A549 (cell line): ENCODE measurements around the gene GPRC5A. TPM values are rescaled to one million over a fixed set of nuclear protein-coding genes. Genes with fewer than 3 reads are reported as not detected.

ENCODE experiments used
- ATAC-seq, 2 experiments: fragments of 200-7000 bp in 1 of 2; fragments of >200 bp in 1 of 2; cut with Nextera tagmentation in 1 of 2; cut with Tn5 transposase in 1 of 2; 3 replicates each; pipeline versions ENCODE4 v1.8.0 to v1.9.1; 2018 to 2020; ENCODE audit warnings: mild to moderate bottlenecking in 1 of 2, moderate library complexity in 1 of 2
- CTCF ChIA-PET: fragments of 300-600 bp; sonication (Branson Sonifier 250); formaldehyde crosslinking; extraction: SDS; loops from one replicate; lab custom pipeline; 2021; ENCODE audit warnings: antibody characterized with exemption, inconsistent platforms; lab: Yijun Ruan, JAX
- POLR2A ChIA-PET: fragments of 350-600 bp; formaldehyde crosslinking; extraction: SDS; loops from one replicate; lab custom pipeline; 2021; ENCODE audit warnings: antibody characterized with exemption, inconsistent platforms; lab: Yijun Ruan, JAX
- DNase-seq, 2 experiments: peaks; one replicate each; pipeline versions ENCODE4 v3.0.0 to v3.0.0-alpha.2; 2011 to 2016; ENCODE audit warnings: low read depth in 1 of 2, low spot score in 1 of 2
- FAIRE-seq: peaks from 2 replicates; lab custom pipeline; 2011; peaks lifted over from hg19 to GRCh38; lab: Jason Lieb, UNC
- H3K27ac ChIP-seq, 2 experiments: fragments of >200 bp; sonication (Bioruptor Twin); formaldehyde crosslinking; 3 replicates each; pipeline ENCODE4 v1.5.1; 2016 to 2017
- H3K4me1 ChIP-seq: fragments of >200 bp; sonication (Bioruptor Twin); formaldehyde crosslinking; 3 replicates; pipeline ENCODE4 v1.6.1; 2016
- H3K4me2 ChIP-seq: fragments of >200 bp; sonication (Bioruptor Twin); formaldehyde crosslinking; 3 replicates; pipeline ENCODE4 v1.6.1; 2016
- H3K4me3 ChIP-seq: fragments of >200 bp; sonication (Bioruptor Twin); formaldehyde crosslinking; 3 replicates; pipeline ENCODE4 v1.5.1; 2016
- H3K9me3 ChIP-seq: fragments of >200 bp; sonication (Bioruptor Twin); formaldehyde crosslinking; 3 replicates; pipeline ENCODE4 v1.6.1; 2016
- BHLHE40 ChIP-seq: IDR thresholded peaks from 2 replicates; pipeline ENCODE4 v1.6.1; 2012; ENCODE audit warnings: low read depth, low read length, inconsistent platforms
- CBX8 ChIP-seq: fragments of 200-600 bp; sonication (generic); IDR thresholded peaks from 2 replicates; pipeline ENCODE4 v1.6.1; 2016
- EHF ChIP-seq: fragments of 250-450 bp; sonication (Bioruptor Pico); IDR thresholded peaks from 2 replicates; pipeline ENCODE4 v1.5.0; 2020; ENCODE audit warnings: mild to moderate bottlenecking
- HDAC2 ChIP-seq: fragments of 200-600 bp; sonication (generic); IDR thresholded peaks from 2 replicates; pipeline ENCODE4 v1.6.1; 2016
- HOXB13 ChIP-seq: fragments of 250-450 bp; sonication (Bioruptor Pico); IDR thresholded peaks from 2 replicates; pipeline ENCODE4 v1.5.0; 2020; ENCODE audit warnings: low read depth, mild to moderate bottlenecking, moderate library complexity
- MAFK ChIP-seq: fragments of 450-650 bp; IDR thresholded peaks from 2 replicates; pipeline ENCODE4 v1.6.1; 2014; ENCODE audit not compliant: partially characterized antibody
- MYC ChIP-seq: IDR thresholded peaks from 2 replicates; pipeline ENCODE4 v1.6.1; 2012; ENCODE audit warnings: mild to moderate bottlenecking, inconsistent platforms, low read length, improper control_type of control experiment, borderline replicate concordance
- NFE2L2 ChIP-seq: fragments of 150-350 bp; conservative IDR thresholded peaks from 2 replicates; pipeline ENCODE4 v1.6.1; 2014; ENCODE audit warnings: low read length
- NPAS2 ChIP-seq: fragments of 250-450 bp; sonication (Bioruptor Pico); IDR thresholded peaks from 2 replicates; pipeline ENCODE4 v1.8.0; 2022; ENCODE audit warnings: mild to moderate bottlenecking, moderate library complexity, borderline replicate concordance
- RAD21 ChIP-seq, 2 experiments: fragments of >200 bp in 1 of 2; sonication (Bioruptor Twin) in 1 of 2; formaldehyde crosslinking in 1 of 2; IDR thresholded peaks in 1 of 2; conservative IDR thresholded peaks in 1 of 2; 2 replicates in 1 of 2; 3 replicates in 1 of 2; pipeline ENCODE4 v1.6.1; 2012 to 2018; ENCODE audit warnings: inconsistent platforms in 1 of 2
- RCOR1 ChIP-seq: fragments of 150-350 bp; IDR thresholded peaks from 2 replicates; pipeline ENCODE4 v1.6.1; 2014; ENCODE audit warnings: antibody characterized with exemption, low read length, low read depth
- RNF2 ChIP-seq: fragments of 200-600 bp; sonication (generic); IDR thresholded peaks from 2 replicates; pipeline ENCODE4 v1.6.1; 2016; ENCODE audit warnings: low read depth, mild to moderate bottlenecking, antibody characterized with exemption, moderate library complexity, borderline replicate concordance
- SREBF2 ChIP-seq: fragments of 450-650 bp; IDR thresholded peaks from 2 replicates; pipeline ENCODE4 v1.6.1; 2014; ENCODE audit warnings: mild to moderate bottlenecking, moderate library complexity
- TFCP2L1 ChIP-seq: fragments of 250-450 bp; sonication (Bioruptor Pico); IDR thresholded peaks from 2 replicates; pipeline ENCODE4 v1.5.0; 2021; ENCODE audit warnings: mild to moderate bottlenecking
- ZFP36 ChIP-seq: fragments of 450-650 bp; IDR thresholded peaks from 2 replicates; pipeline ENCODE4 v1.6.1; 2014; ENCODE audit warnings: borderline replicate concordance; ENCODE audit not compliant: partially characterized antibody
- ZSCAN20 ChIP-seq: fragments of 250-450 bp; sonication (Bioruptor Pico); IDR thresholded peaks from 2 replicates; pipeline ENCODE4 v1.8.0; 2022; ENCODE audit warnings: mild to moderate bottlenecking, moderate library complexity
- WGBS: methylation state at CpG from one replicate; pipeline ENCODE4 v1.1.6; 2017; ENCODE audit errors: missing lambda C conversion rate; 5-methylcytosine and 5-hydroxymethylcytosine counted together
- polyA plus RNA-seq, 4 experiments: library from polyadenylated mRNA; depleted of rRNA in 3 of 4; stranded (reverse); fragments of >200 nt; fragmentation: RNase III in 1 of 4; extraction: RNeasy Plus Mini Kit Qiagen cat#74134 plus additional on column Dnase treatment in 1 of 4; gene quantifications; 2 replicates in 3 of 4; 3 replicates in 1 of 4; pipeline ENCODE4 v1.2.3, GENCODE V29; 2011 to 2017
- TF ChIP-seq, protein P1 (sequence below): IDR thresholded peaks from 2 replicates; pipeline ENCODE4 v1.6.1; 2012

Gene GPRC5A
- polyA plus RNA-seq, 2 of the 4 experiments (the other 2 are of a cell fraction): 173 to 296 TPM

DNA sequence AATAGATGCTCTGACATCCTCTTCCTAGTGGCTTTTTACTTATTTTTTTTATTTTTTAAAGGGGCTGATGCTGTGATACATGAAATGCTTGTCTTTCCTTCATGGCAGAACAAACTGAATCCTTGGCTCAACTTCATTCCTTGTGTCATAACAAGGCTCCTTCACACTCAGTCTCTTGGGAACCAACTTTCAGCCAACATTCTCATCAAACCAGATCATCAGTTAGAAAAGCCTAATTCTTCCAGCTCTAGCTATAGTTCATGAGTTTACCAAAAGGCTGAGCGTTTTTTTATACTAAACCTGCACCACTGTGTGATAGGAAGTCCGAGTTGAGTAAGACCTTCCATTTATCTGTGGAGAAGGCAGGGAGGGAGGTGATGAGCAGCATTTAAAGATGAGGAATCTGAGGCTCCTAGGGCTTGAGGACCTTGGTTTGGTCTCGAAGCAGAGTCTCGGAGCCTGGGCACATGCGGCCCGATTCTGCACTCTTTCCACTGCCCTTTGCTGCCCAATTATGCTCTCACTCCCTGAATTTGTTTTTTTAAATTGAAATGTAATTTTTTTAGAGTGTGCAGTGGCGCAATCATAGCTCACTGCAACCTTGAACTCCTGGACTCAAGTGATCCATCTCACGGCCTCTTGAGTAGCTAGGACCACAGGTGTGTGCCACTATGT is 52.4 kb downstream of the GPRC5A start:
- Histone ChIP-seq H3K27ac (no peak overlapping the region), H3K4me3 (no peak overlapping the region), H3K9me3 (no peaks in the 10 kb centered on the region), H3K4me2 (no peak overlapping the region), H3K4me1 (peaks cover 6% of the 10 kb centered on the region; the same call in 1 of the 3 replicates)
- ChIA-PET CTCF (interaction anchor here (1.1 to 2.6 kb wide), 5 partner anchors 28 to 96 kb away, joined by 3 to 9 read pairs (median 5); no protein-coding TSS in a partner anchor), POLR2A (interaction anchor here (0.5 kb wide), 1 partner anchor 157 kb away, joined by 3 read pairs; no protein-coding TSS in a partner anchor)
- WGBS: 86% methylated on average over 8 of the region's 8 CpGs
- TF ChIP-seq, protein P1, sequence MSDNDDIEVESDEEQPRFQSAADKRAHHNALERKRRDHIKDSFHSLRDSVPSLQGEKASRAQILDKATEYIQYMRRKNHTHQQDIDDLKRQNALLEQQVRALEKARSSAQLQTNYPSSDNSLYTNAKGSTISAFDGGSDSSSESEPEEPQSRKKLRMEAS: no peak
- no peak for TF ChIP-seq SREBF2
- no peak for TF ChIP-seq TFCP2L1 (CRISPR knock-in tag)
- no peak for TF ChIP-seq MYC
- no peak for TF ChIP-seq RNF2
- no peak for FAIRE-seq
- ATAC-seq: no peak
- DNase-seq: no peak

GRCh38 chr12:12945591-12945990 is 54.2 kb downstream of the GPRC5A start:
- POLR2A ChIA-PET: no interaction called here
- Histone ChIP-seq H3K9me3 (no peaks in the 10 kb centered on the region), H3K27ac (no peak overlapping the region), H3K4me3 (no peak overlapping the region), H3K4me1 (peaks cover 6% of the 10 kb centered on the region; the same call in 1 of the 3 replicates)
- FAIRE-seq: no peak
- CTCF ChIA-PET: no interaction called here
- no peak for TF ChIP-seq RCOR1
- TF ChIP-seq NFE2L2: no peak
- TF ChIP-seq BHLHE40: no peak
- no peak for TF ChIP-seq ZFP36
- peak; percentile 68 for TF ChIP-seq MAFK
- TF ChIP-seq, all 56 proteins: peak for 1
- no peak overlapping the region for H3K4me2 ChIP-seq
- ATAC-seq: no peak
- no peak for DNase-seq

GRCh38 chr12:12946686-12947355 is 55.5 kb downstream of the GPRC5A start:
- no peak overlapping the region for H3K4me3 ChIP-seq
- H3K9me3 ChIP-seq: no peaks in the 10 kb centered on the region
- POLR2A ChIA-PET: no interaction called here
- H3K27ac ChIP-seq: no peak overlapping the region
- CTCF ChIA-PET: interaction anchor here (0.6 to 1.9 kb wide), 4 partner anchors 13 to 1428 kb away, joined by 3 to 4 read pairs (median 3); no protein-coding TSS in a partner anchor
- DNase-seq: no peak
- WGBS: 61% methylated on average over 7 of the region's 7 CpGs
- TF ChIP-seq HDAC2: no peak
- no peak for TF ChIP-seq RAD21 (conservative IDR thresholded peaks at IDR 0.05 in 1 of 2, IDR thresholded peaks at IDR 0.05 in 1 of 2)
- no peak for TF ChIP-seq NPAS2
- no peak for TF ChIP-seq HOXB13 (CRISPR knock-in tag)
- TF ChIP-seq CBX8: no peak
- no peak for TF ChIP-seq ZSCAN20 (CRISPR knock-in tag)
- FAIRE-seq: peak; percentile 32
- no peak overlapping the region for H3K4me2 ChIP-seq
- ATAC-seq: peak in 1 of 2 experiments; percentile 29; a peak in 2 of 6 replicates
- peaks cover 6% of the 10 kb centered on the region; the same call in 1 of the 3 replicates for H3K4me1 ChIP-seq

DNA sequence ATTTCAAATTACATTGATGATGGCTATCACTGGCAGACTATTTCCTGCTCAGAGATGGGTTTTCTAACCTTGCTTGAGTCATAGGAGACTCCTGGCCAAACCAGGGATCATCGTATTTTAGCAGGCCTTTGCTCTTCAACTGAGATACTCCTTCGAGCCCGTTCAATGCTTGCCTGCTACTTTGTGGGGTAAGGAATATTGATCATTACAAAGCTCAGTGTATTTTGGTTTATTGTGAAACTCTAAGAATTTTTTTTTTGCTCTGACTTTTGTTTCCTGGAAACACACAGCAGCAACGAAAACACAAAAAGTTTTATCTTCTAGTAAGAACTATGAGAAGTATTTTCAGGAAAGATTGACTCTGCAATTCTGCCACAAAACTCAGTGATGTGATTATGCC is 56.5 kb downstream of the GPRC5A start:
- WGBS: 87% methylated on average over 4 of the region's 4 CpGs
- peaks cover 6% of the 10 kb centered on the region; the same call in 1 of the 3 replicates for H3K4me1 ChIP-seq
- no peak for ATAC-seq
- no peak overlapping the region for H3K4me3 ChIP-seq
- no peak overlapping the region for H3K4me2 ChIP-seq
- CTCF ChIA-PET: interaction anchor here (0.8 to 1.9 kb wide), 3 partner anchors 22 to 35 kb away, joined by 3 to 4 read pairs (median 4); no protein-coding TSS in a partner anchor
- no peak for FAIRE-seq
- DNase-seq: no peak
- H3K9me3 ChIP-seq: no peaks in the 10 kb centered on the region
- TF ChIP-seq RNF2: no peak
- TF ChIP-seq EHF (CRISPR knock-in tag): no peak
- POLR2A ChIA-PET: interaction anchor here (0.6 kb wide), 1 partner anchor 28 kb away, joined by 4 read pairs; no protein-coding TSS in a partner anchor
- H3K27ac ChIP-seq: no peak overlapping the region
